ENCODE measurements around the gene RPH3AL. TPM values are rescaled to one million over a fixed set of nuclear protein-coding genes. Genes with fewer than 3 reads are reported as not detected.
A peak's percentile ranks its signal among the peaks of the same experiment; 100 is the strongest.

Gene RPH3AL
- total RNA-seq, 2 experiments from 2014 or later: 2.4 to 2.8 TPM

GRCh38 chr17:284676-285355 lies 67.8 kb downstream of the RPH3AL start:
- H3K27me3 ChIP-seq (ENCODE audit: control insufficient read depth in 1 of 2, insufficient read depth in 2 of 2, low read length in 2 of 2): no peaks in the 10 kb centered on the region

GRCh38 chr17:283911-284675 lies 68.5 kb downstream of the RPH3AL start:
- Histone ChIP-seq H3K4me3 (ENCODE audit: low read length) (no peak overlapping the region), H3K27me3 (ENCODE audit: control insufficient read depth in 1 of 2, insufficient read depth in 2 of 2, low read length in 2 of 2) (no peaks in the 10 kb centered on the region), H3K27ac (ENCODE audit: low read depth in 1 of 2, low read length in 2 of 2) (no peak overlapping the region), H3K4me1 (ENCODE audit: insufficient read depth, low read length) (no peaks in the 10 kb centered on the region), H3K9me3 (ENCODE audit: control insufficient read depth in 1 of 2, insufficient read depth in 1 of 2, low read length in 2 of 2) (no peaks in the 10 kb centered on the region), H3K36me3 (ENCODE audit: insufficient read depth, low read length) (no peaks in the 10 kb centered on the region)
- intact Hi-C loops (cut with DNase I, micrococcal nuclease): no loop called here
- Mint-ChIP-seq H3K4me1 (ENCODE audit: low read depth) (no peaks in the 10 kb centered on the region), H3K9me3 (no peaks in the 10 kb centered on the region), H3K27ac (no peak overlapping the region), H3K36me3 (ENCODE audit: low read depth) (no peaks in the 10 kb centered on the region), H3K4me3 (no peak overlapping the region), H3K27me3 (no peaks in the 10 kb centered on the region)
- POLR2A ChIA-PET: no interaction called here
- CTCF ChIA-PET: no interaction called here
- no peak for ATAC-seq (ENCODE audit: poor library complexity)
- TF ChIP-seq CTCF (IDR thresholded peaks at IDR 0.05): no peak
- DNase-seq: no peak

More at GRCh38 chr17:284676-285355, 67.8 kb downstream of the RPH3AL start:
- TF ChIP-seq CTCF (IDR thresholded peaks at IDR 0.05): no peak
- Mint-ChIP-seq H3K4me3 (no peak overlapping the region), H3K27me3 (no peaks in the 10 kb centered on the region), H3K4me1 (ENCODE audit: low read depth) (no peaks in the 10 kb centered on the region), H3K27ac (no peak overlapping the region), H3K9me3 (no peaks in the 10 kb centered on the region), H3K36me3 (ENCODE audit: low read depth) (no peaks in the 10 kb centered on the region)
- Histone ChIP-seq H3K4me1 (ENCODE audit: insufficient read depth, low read length) (no peaks in the 10 kb centered on the region), H3K27ac (ENCODE audit: low read depth in 1 of 2, low read length in 2 of 2) (no peak overlapping the region), H3K9me3 (ENCODE audit: control insufficient read depth in 1 of 2, insufficient read depth in 1 of 2, low read length in 2 of 2) (no peaks in the 10 kb centered on the region), H3K36me3 (ENCODE audit: insufficient read depth, low read length) (no peaks in the 10 kb centered on the region), H3K4me3 (ENCODE audit: low read length) (no peak overlapping the region)
- intact Hi-C loops (cut with DNase I, micrococcal nuclease): no loop called here
- ATAC-seq (ENCODE audit: poor library complexity) (no peak), DNase-seq (no peak)
- ChIA-PET CTCF (no interaction called here), POLR2A (no interaction called here)

- DNase-seq: peak in 1 of 14 experiments; percentile 17
- no peak for TF ChIP-seq CTCF (IDR thresholded peaks at IDR 0.05)
- Mint-ChIP-seq H3K36me3 (ENCODE audit: low read depth) (no peaks in the 10 kb centered on the region), H3K27ac (no peak overlapping the region), H3K4me1 (ENCODE audit: low read depth) (no peaks in the 10 kb centered on the region), H3K4me3 (no peak overlapping the region), H3K9me3 (no peaks in the 10 kb centered on the region), H3K27me3 (no peaks in the 10 kb centered on the region)
- ATAC-seq (ENCODE audit: poor library complexity): no peak
- POLR2A ChIA-PET: no interaction called here
- H3K27ac ChIP-seq (ENCODE audit: low read depth in 1 of 2, low read length in 2 of 2): no peak overlapping the region
- H3K4me1 ChIP-seq (ENCODE audit: insufficient read depth, low read length): no peaks in the 10 kb centered on the region
- intact Hi-C loops (cut with DNase I, micrococcal nuclease): no loop called here
- H3K27me3 ChIP-seq (ENCODE audit: control insufficient read depth in 1 of 2, insufficient read depth in 2 of 2, low read length in 2 of 2): no peaks in the 10 kb centered on the region
- no peaks in the 10 kb centered on the region for H3K9me3 ChIP-seq (ENCODE audit: control insufficient read depth in 1 of 2, insufficient read depth in 1 of 2, low read length in 2 of 2)
- CTCF ChIA-PET: no interaction called here
- no peak overlapping the region for H3K4me3 ChIP-seq (ENCODE audit: low read length)
- H3K36me3 ChIP-seq (ENCODE audit: insufficient read depth, low read length): no peaks in the 10 kb centered on the region
Measured at GRCh38 chr17:282912-283882, 69.4 kb downstream of the RPH3AL start.
